Measurements from ENCODE around the gene LHX2.

Gene LHX2

GRCh38 chr9:124017929-124018729 is 6.6 kb downstream of the LHX2 start:
- no peaks in the 10 kb centered on the region for H3K36me3 ChIP-seq
- H3K4me1 ChIP-seq, result no peaks in the 10 kb centered on the region
- H3K4me3 ChIP-seq (ENCODE audit: low read depth, low read length), result no peak overlapping the region
- TF ChIP-seq, protein P1, sequence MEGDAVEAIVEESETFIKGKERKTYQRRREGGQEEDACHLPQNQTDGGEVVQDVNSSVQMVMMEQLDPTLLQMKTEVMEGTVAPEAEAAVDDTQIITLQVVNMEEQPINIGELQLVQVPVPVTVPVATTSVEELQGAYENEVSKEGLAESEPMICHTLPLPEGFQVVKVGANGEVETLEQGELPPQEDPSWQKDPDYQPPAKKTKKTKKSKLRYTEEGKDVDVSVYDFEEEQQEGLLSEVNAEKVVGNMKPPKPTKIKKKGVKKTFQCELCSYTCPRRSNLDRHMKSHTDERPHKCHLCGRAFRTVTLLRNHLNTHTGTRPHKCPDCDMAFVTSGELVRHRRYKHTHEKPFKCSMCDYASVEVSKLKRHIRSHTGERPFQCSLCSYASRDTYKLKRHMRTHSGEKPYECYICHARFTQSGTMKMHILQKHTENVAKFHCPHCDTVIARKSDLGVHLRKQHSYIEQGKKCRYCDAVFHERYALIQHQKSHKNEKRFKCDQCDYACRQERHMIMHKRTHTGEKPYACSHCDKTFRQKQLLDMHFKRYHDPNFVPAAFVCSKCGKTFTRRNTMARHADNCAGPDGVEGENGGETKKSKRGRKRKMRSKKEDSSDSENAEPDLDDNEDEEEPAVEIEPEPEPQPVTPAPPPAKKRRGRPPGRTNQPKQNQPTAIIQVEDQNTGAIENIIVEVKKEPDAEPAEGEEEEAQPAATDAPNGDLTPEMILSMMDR (IDR thresholded peaks at IDR 0.05; ENCODE audit: low read depth, low read length), result no peak
- no peaks in the 10 kb centered on the region; the same call in 1 of the 2 replicates for H3K9me3 ChIP-seq
- peaks cover 97% of the 10 kb centered on the region for H3K27me3 ChIP-seq
- DNase-seq, result no peak

DNA sequence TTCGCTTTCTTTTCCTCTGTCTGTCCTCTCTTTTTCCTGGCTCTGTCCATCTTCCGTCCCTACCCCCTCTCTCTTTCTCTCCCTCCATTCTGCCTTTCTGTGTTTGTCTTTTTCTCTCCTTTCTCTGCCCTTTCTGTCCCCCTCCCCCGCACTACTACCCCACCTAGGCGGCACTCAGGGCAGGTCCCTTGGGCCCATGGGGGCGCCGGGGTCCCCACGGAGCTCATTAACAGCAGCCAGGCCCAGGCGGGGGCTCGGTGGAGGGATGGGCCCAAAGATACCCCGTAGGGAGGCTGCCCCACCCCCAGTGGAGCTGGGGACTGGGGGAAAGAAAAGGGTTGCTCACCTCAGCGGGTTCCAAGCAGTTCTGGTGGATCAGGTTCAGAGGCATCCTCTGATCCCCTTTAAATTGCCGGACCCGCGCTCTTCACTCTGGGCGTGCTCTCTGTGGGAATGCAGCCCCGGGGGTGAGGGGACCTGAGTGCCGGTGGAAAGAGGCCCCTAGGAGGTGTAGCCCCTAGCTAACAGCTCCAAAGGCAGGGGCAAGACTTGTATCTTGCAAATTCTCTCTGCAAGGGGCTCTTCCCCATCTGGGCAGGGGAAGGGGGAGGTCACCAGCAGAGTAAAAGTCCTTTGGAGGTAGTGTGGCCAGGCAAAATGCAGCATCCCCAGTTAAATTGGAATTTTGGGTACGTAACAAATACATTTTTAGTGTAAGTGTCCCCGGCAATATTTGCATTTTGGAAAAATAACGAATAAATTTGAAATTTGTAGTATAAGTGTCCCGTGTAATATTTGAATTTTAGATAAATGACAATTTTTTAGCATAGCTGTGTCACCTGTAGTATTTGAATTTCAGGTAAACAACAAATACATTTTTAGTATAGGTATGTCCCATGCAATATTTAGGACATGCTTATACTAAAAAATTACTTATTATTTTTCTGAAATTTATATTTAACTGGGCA is 7.4 kb downstream of the LHX2 start:
- Histone ChIP-seq H3K27me3 (peaks cover 94% of the 10 kb centered on the region), H3K9me3 (no peaks in the 10 kb centered on the region), H3K4me3 (ENCODE audit: low read depth, low read length) (no peak overlapping the region), H3K36me3 (no peaks in the 10 kb centered on the region), H3K4me1 (no peaks in the 10 kb centered on the region)
- DNase-seq, result no peak
- TF ChIP-seq, protein P1 (IDR thresholded peaks at IDR 0.05; ENCODE audit: low read depth, low read length), result no peak

GRCh38 chr9:124019771-124020519 is 8.4 kb downstream of the LHX2 start:
- H3K4me3 ChIP-seq (ENCODE audit: low read depth, low read length), result no peak overlapping the region
- no peak for DNase-seq
- H3K27me3 ChIP-seq, result peaks cover 87% of the 10 kb centered on the region
- no peaks in the 10 kb centered on the region for H3K4me1 ChIP-seq
- TF ChIP-seq, protein P1 (IDR thresholded peaks at IDR 0.05; ENCODE audit: low read depth, low read length), result no peak
- no peaks in the 10 kb centered on the region for H3K36me3 ChIP-seq
- no peaks in the 10 kb centered on the region for H3K9me3 ChIP-seq

DNA sequence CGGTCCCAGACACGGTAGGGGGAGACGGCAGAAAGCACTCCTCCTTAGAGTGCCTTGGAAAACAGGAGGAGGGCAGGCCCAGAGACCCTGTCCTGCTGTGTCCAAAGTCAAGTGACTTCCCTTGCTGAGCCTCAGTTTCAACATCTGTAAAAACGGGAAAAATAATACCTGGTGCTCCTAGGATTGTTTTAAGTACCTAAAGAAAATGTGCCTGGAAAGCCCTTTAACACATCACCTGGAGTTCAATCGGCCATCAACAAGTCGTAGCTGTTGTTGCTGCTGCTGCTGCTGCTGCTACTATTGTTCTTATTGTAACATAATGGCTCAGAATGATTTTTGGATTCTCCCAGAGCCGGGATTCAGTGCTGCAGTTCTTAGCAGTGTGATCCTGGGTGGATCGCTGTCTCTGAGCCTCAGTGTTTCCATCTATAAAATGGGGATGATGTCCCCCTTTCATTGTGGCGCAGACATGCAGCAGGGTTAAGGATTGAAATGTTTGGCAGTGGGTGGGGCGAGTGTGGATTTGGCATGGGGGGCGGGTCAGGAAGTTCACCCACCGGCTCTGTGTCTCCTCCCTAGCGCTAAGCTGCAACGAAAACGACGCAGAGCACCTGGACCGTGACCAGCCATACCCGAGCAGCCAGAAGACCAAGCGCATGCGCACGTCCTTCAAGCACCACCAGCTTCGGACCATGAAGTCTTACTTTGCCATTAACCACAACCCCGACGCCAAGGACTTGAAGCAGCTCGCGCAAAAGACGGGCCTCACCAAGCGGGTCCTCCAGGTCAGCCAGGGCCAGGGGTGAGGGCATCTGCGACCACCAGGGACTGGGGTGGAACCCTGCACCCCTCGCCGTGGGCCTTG is 9.2 kb downstream of the LHX2 start:
- no peak overlapping the region for H3K4me3 ChIP-seq (ENCODE audit: low read depth, low read length)
- no peak for DNase-seq
- no peaks in the 10 kb centered on the region for H3K9me3 ChIP-seq
- no peaks in the 10 kb centered on the region for H3K4me1 ChIP-seq
- no peaks in the 10 kb centered on the region for H3K36me3 ChIP-seq
- peaks cover 79% of the 10 kb centered on the region for H3K27me3 ChIP-seq
- TF ChIP-seq, protein P1 (IDR thresholded peaks at IDR 0.05; ENCODE audit: low read depth, low read length), result no peak

DNA sequence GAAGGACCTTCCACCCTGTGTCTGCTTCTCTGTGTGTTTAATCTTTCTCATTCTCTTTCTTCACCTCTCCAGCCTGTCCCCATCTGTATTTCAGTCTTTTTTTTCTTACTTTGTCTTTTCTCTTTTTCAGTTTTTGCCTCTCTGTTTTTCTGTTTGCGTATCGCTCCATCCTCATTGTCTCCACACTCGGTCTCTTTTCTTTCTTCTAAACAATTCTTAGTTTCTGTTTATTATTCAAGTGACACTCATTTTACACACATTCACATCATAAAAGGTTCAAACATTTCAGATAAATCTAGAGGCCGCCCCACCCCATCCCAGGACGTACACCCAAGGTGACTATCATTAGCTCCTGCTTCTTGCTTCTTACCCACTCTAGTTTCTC is 9.8 kb downstream of the LHX2 start:
- DNase-seq, result no peak
- TF ChIP-seq, protein P1 (IDR thresholded peaks at IDR 0.05; ENCODE audit: low read depth, low read length), result no peak
- H3K9me3 ChIP-seq, result no peaks in the 10 kb centered on the region
- no peak overlapping the region for H3K4me3 ChIP-seq (ENCODE audit: low read depth, low read length)
- peaks cover 73% of the 10 kb centered on the region for H3K27me3 ChIP-seq
- no peaks in the 10 kb centered on the region for H3K36me3 ChIP-seq
- H3K4me1 ChIP-seq, result no peaks in the 10 kb centered on the region
